GM11168 (cell line): Measurements from ENCODE around the gene BBLN.

Source experiments
- in situ Hi-C: fragments of 300-500 bp; cut with MboI; formaldehyde crosslinking; loops from one replicate; pipeline ENCODE4 v1.12.0; 2022; ENCODE audit warnings: low sequenced_read_pairs; ENCODE audit not compliant: unreplicated experiment

Gene BBLN

GRCh38 chr9:128143525-128144238 is 16.4 kb upstream of the BBLN start:
- in situ Hi-C loops = no loop called here

- in situ Hi-C loops = no loop called here
These were observed 15.6 kb upstream of the BBLN start for GRCh38 chr9:128144239-128145181.

- in situ Hi-C loops = no loop called here
These were observed 14.5 kb upstream of the BBLN start for GRCh38 chr9:128145536-128145935.

GRCh38 chr9:128145951-128146351 is 14.1 kb upstream of the BBLN start:
- in situ Hi-C loops = no loop called here

GRCh38 chr9:128146591-128147120 is 13.4 kb upstream of the BBLN start:
- in situ Hi-C loops = no loop called here

GRCh38 chr9:128148509-128149000 is 11.5 kb upstream of the BBLN start:
- in situ Hi-C loops = no loop called here

- in situ Hi-C loops = no loop called here
These were observed 10.9 kb upstream of the BBLN start, which contains the start of gene LCN2 for GRCh38 chr9:128149001-128149701. Gene LCN2 (plus strand): TSS chr9:128149453. CDS start chr9:128149526, 73 bp downstream.

GRCh38 chr9:128149951-128150593 is 10.0 kb upstream of the BBLN start:
- in situ Hi-C loops = no loop called here

GRCh38 chr9:128150594-128151308 is 9.3 kb upstream of the BBLN start:
- in situ Hi-C loops = no loop called here

- in situ Hi-C loops = no loop called here
These were observed 8.5 kb upstream of the BBLN start for GRCh38 chr9:128151309-128152132.

GRCh38 chr9:128152133-128153059 is 7.7 kb upstream of the BBLN start:
- in situ Hi-C loops = no loop called here

GRCh38 chr9:128153060-128153946 is 6.8 kb upstream of the BBLN start:
- in situ Hi-C loops = no loop called here

- in situ Hi-C loops = no loop called here
These were observed 5.9 kb upstream of the BBLN start for GRCh38 chr9:128153947-128154695.

- in situ Hi-C loops = no loop called here
These were observed 4.1 kb upstream of the BBLN start for GRCh38 chr9:128155736-128156500.

- in situ Hi-C loops = no loop called here
These were observed 612 bp upstream of the BBLN start for GRCh38 chr9:128159522-128159783.
